Astrocyte of the hippocampus (primary cell): Measurements from ENCODE around the gene SPATS1.

ENCODE experiments used
- DNase-seq: peaks from one replicate; pipeline ENCODE4 v3.0.0; 2011; ENCODE audit warnings: low read depth, low spot score

The SPATS1 gene

GRCh38 chr6:44388135-44388487, 45.7 kb downstream of the SPATS1 start:
- no peak for DNase-seq

DNA sequence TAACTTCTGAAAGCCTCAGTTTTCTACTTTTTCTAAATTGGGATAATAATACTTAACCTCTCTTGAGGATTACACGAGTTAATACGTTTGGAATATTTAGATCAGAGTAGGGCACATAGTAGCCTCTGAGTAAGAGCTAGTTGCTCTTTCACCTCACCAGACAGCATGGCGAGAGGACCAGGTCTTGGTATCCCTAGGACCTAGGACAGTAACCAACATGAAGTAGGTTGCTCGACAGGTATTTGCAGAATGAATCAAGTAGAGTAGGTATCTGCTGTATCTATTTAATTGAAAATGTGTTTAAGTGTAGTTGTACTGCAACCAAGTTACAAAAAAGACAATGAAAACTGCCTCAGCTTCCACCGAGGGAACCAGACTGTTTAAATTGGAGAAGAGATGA, 46.4 kb downstream of the SPATS1 start:
- DNase-seq = no peak

DNA sequence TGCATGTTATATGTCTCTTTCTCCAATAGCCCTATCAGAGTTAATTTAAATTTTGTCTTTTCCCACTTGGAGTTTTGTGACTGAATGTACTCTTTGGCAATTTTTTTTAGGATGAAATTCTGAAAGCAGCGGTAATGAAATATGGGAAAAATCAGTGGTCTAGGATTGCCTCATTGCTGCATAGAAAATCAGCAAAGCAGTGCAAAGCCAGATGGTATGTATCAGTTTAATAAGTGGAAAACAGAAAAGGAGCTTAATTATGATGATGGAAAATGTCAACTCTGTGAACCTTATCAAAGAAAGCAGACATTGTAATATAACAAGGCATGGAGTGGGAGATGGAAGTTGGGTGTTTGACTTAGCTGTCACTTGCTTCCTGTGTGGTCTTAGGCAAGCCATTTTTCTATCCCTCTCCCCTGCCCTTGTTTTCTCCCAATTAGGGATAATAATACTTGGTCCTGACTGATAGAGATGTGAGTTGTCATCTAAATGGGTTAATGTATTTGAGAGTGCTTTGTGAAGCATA, 47.8 kb downstream of the SPATS1 start:
- no peak for DNase-seq
